ENCODE measurements around the gene LIFR.

The LIFR gene

DNA sequence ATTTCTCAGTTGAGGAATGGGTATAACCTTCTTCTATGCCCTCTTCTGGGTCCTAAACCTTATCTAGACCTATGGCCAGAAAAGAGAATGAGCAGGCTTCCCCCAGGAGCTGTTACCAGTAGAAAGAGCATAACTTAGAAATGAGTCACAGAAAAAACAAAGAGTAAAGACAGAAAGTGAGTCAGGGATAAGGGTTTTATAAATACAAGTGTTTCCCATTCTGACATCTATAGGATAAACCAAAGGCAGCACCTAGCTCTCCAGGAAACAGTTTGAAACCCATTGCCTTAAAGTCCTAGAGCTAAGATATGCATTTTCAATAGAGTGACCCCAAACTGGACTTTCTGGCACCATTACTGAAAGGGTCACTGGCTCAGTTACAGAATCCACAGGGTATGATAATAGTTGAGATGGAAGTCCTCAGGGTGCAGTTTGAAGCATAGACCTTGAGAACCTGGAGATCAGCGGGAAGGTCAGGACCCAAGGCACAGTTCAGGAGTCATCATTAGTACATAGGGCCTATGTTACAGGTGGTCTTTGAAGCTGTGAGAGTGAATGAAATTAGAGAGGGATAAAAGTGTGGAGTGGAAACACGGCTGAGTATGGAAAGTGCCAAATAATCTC is 42.7 kb upstream of the LIFR start:
- H3K23ac ChIP-seq (ENCODE audit: low read length), result no peak overlapping the region
- peaks cover 29 to 33% of the 10 kb centered on the region in 2 experiments for H3K4me1 ChIP-seq (ENCODE audit: control insufficient read depth in 1 of 2, insufficient read depth in 2 of 2, low read length in 2 of 2)
- H3K36me3 ChIP-seq (ENCODE audit: control insufficient read depth in 1 of 2, insufficient read depth in 2 of 2, low read length in 2 of 2), result no peaks in the 10 kb centered on the region
- peak overlapping the region; percentile 80 for H3K14ac ChIP-seq (ENCODE audit: low read length)
- peak overlapping the region; percentile 95 for H2BK5ac ChIP-seq (ENCODE audit: low read depth, low read length, poor library complexity)
- H3K4me3 ChIP-seq (ENCODE audit: low read depth, low read length), result no peak overlapping the region
- H4K91ac ChIP-seq (ENCODE audit: low read depth, low read length), result peak overlapping the region; percentile 96
- peaks cover 22% of the 10 kb centered on the region for H3K79me1 ChIP-seq (ENCODE audit: low read length)
- peak overlapping the region; percentile 92 for H3K27ac ChIP-seq (ENCODE audit: low read depth, low read length)
- no peaks in the 10 kb centered on the region for H3K9me3 ChIP-seq (ENCODE audit: insufficient read depth, low read depth, low read length)
- H2BK120ac ChIP-seq (ENCODE audit: insufficient read depth, low read length, poor library complexity), result peak overlapping the region; percentile 94
- H3K79me2 ChIP-seq (ENCODE audit: control insufficient read depth, insufficient read depth, low read length, poor library complexity), result peaks cover 4% of the 10 kb centered on the region
- no peaks in the 10 kb centered on the region for H3K27me3 ChIP-seq (ENCODE audit: insufficient read depth, low read length)
- H4K12ac ChIP-seq (ENCODE audit: low read depth, low read length), result no peak overlapping the region
- H3K4ac ChIP-seq (ENCODE audit: low read depth, low read length), result no peak overlapping the region
- no peak overlapping the region for H3K4me2 ChIP-seq (ENCODE audit: low read length)
- H2BK12ac ChIP-seq (ENCODE audit: low read length), result peak overlapping the region; percentile 83
- peak overlapping the region; percentile 81 for H3K18ac ChIP-seq (ENCODE audit: low read length)
- no peak overlapping the region for H2AFZ ChIP-seq (ENCODE audit: insufficient read depth, low read length, poor library complexity)
- peak; percentile 44 to 89 for DNase-seq
- no peak overlapping the region for H3K9ac ChIP-seq (ENCODE audit: low read length)
- H2AK5ac ChIP-seq (ENCODE audit: low read length), result peak overlapping the region; percentile 73
- no CpG with 5 or more reads among the region's 2 CpGs for WGBS (ENCODE audit: extremely low coverage, insufficient coverage, insufficient read length)
- H4K8ac ChIP-seq (ENCODE audit: low read depth, low read length), result peak overlapping the region; percentile 64

DNA sequence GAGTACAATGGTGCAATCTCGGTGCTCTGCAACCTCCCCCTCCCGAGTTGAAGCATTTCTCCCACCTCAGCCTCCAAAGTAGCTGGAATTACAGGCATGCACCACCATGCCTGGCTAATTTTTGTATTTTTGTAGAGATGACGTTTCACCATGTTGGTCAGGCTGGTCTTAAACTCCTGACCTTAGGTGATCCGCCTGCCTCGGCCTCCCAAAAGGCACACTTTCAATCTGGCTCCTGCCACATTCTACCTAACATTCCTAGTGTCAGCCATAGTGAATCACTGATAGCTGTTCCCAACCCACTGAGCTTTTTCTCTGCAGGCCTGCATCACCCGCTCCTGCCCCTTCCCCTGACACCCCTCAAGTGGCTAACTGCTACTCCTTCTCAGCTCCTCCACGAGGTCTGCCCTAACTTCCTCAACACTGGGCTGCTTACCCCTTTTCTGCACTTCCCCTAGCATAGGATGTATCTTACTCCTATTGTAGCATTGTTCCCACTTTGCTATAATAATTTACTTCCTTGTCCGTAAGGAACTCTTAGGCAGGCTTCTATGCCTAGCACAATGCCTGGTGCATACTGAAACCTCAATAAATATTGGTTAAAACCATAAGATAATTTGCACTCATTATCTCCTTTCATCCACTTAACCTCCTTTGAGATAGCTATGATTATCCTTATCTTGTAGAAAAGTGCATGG is 42.0 kb upstream of the LIFR start:
- Histone ChIP-seq H4K91ac (ENCODE audit: low read depth, low read length) (peak overlapping the region; percentile 77), H3K27ac (ENCODE audit: low read depth, low read length) (peak overlapping the region; percentile 87), H4K8ac (ENCODE audit: low read depth, low read length) (peak overlapping the region; percentile 54), H3K9me3 (ENCODE audit: insufficient read depth, low read depth, low read length) (no peaks in the 10 kb centered on the region), H3K14ac (ENCODE audit: low read length) (peak overlapping the region; percentile 83), H2BK120ac (ENCODE audit: insufficient read depth, low read length, poor library complexity) (peak overlapping the region; percentile 84), H3K4me1 (ENCODE audit: control insufficient read depth in 1 of 2, insufficient read depth in 2 of 2, low read length in 2 of 2) (peaks cover 26 to 32% of the 10 kb centered on the region in 2 experiments), H3K4ac (ENCODE audit: low read depth, low read length) (no peak overlapping the region), H3K27me3 (ENCODE audit: insufficient read depth, low read length) (no peaks in the 10 kb centered on the region), H2AFZ (ENCODE audit: insufficient read depth, low read length, poor library complexity) (no peak overlapping the region), H2BK5ac (ENCODE audit: low read depth, low read length, poor library complexity) (peak overlapping the region; percentile 71), H4K12ac (ENCODE audit: low read depth, low read length) (no peak overlapping the region), H3K79me1 (ENCODE audit: low read length) (peaks cover 21% of the 10 kb centered on the region), H3K4me2 (ENCODE audit: low read length) (no peak overlapping the region), H3K18ac (ENCODE audit: low read length) (peak overlapping the region; percentile 85), H3K4me3 (ENCODE audit: low read depth, low read length) (no peak overlapping the region), H3K23ac (ENCODE audit: low read length) (no peak overlapping the region), H2AK5ac (ENCODE audit: low read length) (peak overlapping the region; percentile 73), H3K79me2 (ENCODE audit: control insufficient read depth, insufficient read depth, low read length, poor library complexity) (peaks cover 4% of the 10 kb centered on the region), H3K36me3 (ENCODE audit: control insufficient read depth in 1 of 2, insufficient read depth in 2 of 2, low read length in 2 of 2) (no peaks in the 10 kb centered on the region), H2BK12ac (ENCODE audit: low read length) (peak overlapping the region; percentile 92), H3K9ac (ENCODE audit: low read length) (no peak overlapping the region)
- WGBS (ENCODE audit: extremely low coverage, insufficient coverage, insufficient read length), result no CpG with 5 or more reads among the region's 8 CpGs
- peak; percentile 75 to 91 for DNase-seq

DNA sequence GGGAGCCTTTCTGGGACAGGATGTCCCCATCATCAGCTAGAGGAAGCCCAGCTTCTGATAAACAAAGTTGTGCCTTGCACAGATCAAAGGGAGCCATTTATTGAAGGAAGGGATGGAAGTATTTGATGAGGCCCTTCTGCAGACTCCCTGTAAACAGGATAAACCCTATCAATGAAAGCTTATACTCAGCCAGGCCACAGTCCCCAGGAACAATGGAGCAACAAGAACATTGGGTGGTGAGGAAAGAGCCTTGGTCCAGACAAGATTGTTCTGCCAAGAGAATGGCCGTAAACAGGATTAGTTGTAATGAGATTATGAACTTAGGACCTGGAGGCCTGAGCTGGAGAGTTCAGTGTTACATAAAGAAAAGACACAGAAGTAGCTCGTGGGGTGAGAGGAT is 40.5 kb upstream of the LIFR start:
- H4K12ac ChIP-seq (ENCODE audit: low read depth, low read length), result no peak overlapping the region
- H4K91ac ChIP-seq (ENCODE audit: low read depth, low read length), result peak overlapping the region; percentile 11

DNA sequence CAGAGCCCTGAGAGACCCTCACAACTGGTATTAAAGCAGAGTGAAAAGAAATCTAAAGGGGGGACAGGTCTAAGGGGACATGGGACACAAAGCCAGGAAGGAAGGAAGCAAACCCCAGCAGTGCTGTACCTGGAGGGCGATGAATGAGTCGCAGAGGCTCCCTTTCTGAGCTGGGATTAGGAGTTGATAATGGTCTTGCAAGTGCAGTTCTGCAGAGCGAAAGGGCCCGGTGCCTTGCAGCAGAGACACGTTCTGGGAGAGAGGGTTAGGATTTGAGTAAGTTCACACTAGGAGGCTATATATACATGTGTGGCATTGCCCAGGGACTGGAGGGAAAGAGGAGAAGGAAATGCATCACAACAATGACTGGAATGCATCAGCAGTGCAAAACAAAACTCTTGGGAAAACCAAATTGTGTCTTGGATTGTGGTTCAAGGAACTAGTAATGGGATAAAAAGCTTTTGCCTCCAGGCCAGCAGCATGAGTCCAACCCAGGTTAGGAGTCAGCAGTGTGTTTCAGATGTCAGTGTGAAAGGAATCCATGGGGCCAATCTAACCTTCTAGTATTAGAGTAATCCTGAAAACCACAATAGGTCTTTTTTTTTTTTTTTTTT is 38.8 kb upstream of the LIFR start:
- no peaks in the 10 kb centered on the region for H3K27me3 ChIP-seq (ENCODE audit: insufficient read depth, low read length)
- H3K36me3 ChIP-seq (ENCODE audit: control insufficient read depth in 1 of 2, insufficient read depth in 2 of 2, low read length in 2 of 2), result no peaks in the 10 kb centered on the region
- peak overlapping the region; percentile 28 for H3K4me2 ChIP-seq (ENCODE audit: low read length)
- H4K91ac ChIP-seq (ENCODE audit: low read depth, low read length), result peak overlapping the region; percentile 16
- peak overlapping the region; percentile 8 for H3K18ac ChIP-seq (ENCODE audit: low read length)
- H3K27ac ChIP-seq (ENCODE audit: low read depth, low read length), result peak overlapping the region; percentile 49
- peaks cover 18% of the 10 kb centered on the region for H3K79me1 ChIP-seq (ENCODE audit: low read length)
- no peak overlapping the region for H3K4ac ChIP-seq (ENCODE audit: low read depth, low read length)
- H3K79me2 ChIP-seq (ENCODE audit: control insufficient read depth, insufficient read depth, low read length, poor library complexity), result peaks cover 4% of the 10 kb centered on the region
- no peak overlapping the region for H4K8ac ChIP-seq (ENCODE audit: low read depth, low read length)
- DNase-seq, result peak; percentile 75 to 81
- no peak overlapping the region for H3K14ac ChIP-seq (ENCODE audit: low read length)
- no peaks in the 10 kb centered on the region for H3K9me3 ChIP-seq (ENCODE audit: insufficient read depth, low read depth, low read length)
- H2AFZ ChIP-seq (ENCODE audit: insufficient read depth, low read length, poor library complexity), result no peak overlapping the region
- H4K12ac ChIP-seq (ENCODE audit: low read depth, low read length), result no peak overlapping the region
- peak overlapping the region; percentile 25 for H2BK12ac ChIP-seq (ENCODE audit: low read length)
- H2BK120ac ChIP-seq (ENCODE audit: insufficient read depth, low read length, poor library complexity), result peak overlapping the region; percentile 10
- peak overlapping the region; percentile 29 for H2BK5ac ChIP-seq (ENCODE audit: low read depth, low read length, poor library complexity)
- no peak overlapping the region for H3K4me3 ChIP-seq (ENCODE audit: low read depth, low read length)
- H3K9ac ChIP-seq (ENCODE audit: low read length), result no peak overlapping the region
- WGBS (ENCODE audit: extremely low coverage, insufficient coverage, insufficient read length), result no CpG with 5 or more reads among the region's 5 CpGs
- H2AK5ac ChIP-seq (ENCODE audit: low read length), result no peak overlapping the region
- H3K4me1 ChIP-seq (ENCODE audit: control insufficient read depth in 1 of 2, insufficient read depth in 2 of 2, low read length in 2 of 2), result peaks cover 23 to 26% of the 10 kb centered on the region in 2 experiments
- no peak overlapping the region for H3K23ac ChIP-seq (ENCODE audit: low read length)

More for the DNA sequence above, 40.5 kb upstream of the LIFR start:
- Histone ChIP-seq H4K8ac (ENCODE audit: low read depth, low read length) (no peak overlapping the region), H3K27ac (ENCODE audit: low read depth, low read length) (no peak overlapping the region), H3K79me2 (ENCODE audit: control insufficient read depth, insufficient read depth, low read length, poor library complexity) (peaks cover 4% of the 10 kb centered on the region), H3K79me1 (ENCODE audit: low read length) (peaks cover 21% of the 10 kb centered on the region), H3K9ac (ENCODE audit: low read length) (no peak overlapping the region), H3K27me3 (ENCODE audit: insufficient read depth, low read length) (no peaks in the 10 kb centered on the region), H3K4ac (ENCODE audit: low read depth, low read length) (no peak overlapping the region), H3K9me3 (ENCODE audit: insufficient read depth, low read depth, low read length) (no peaks in the 10 kb centered on the region), H2AK5ac (ENCODE audit: low read length) (no peak overlapping the region), H2BK5ac (ENCODE audit: low read depth, low read length, poor library complexity) (no peak overlapping the region), H2BK120ac (ENCODE audit: insufficient read depth, low read length, poor library complexity) (peak overlapping the region; percentile 10), H3K36me3 (ENCODE audit: control insufficient read depth in 1 of 2, insufficient read depth in 2 of 2, low read length in 2 of 2) (no peaks in the 10 kb centered on the region), H3K18ac (ENCODE audit: low read length) (no peak overlapping the region), H3K4me2 (ENCODE audit: low read length) (no peak overlapping the region), H3K4me1 (ENCODE audit: control insufficient read depth in 1 of 2, insufficient read depth in 2 of 2, low read length in 2 of 2) (peaks cover 26 to 27% of the 10 kb centered on the region in 2 experiments), H2BK12ac (ENCODE audit: low read length) (peak overlapping the region; percentile 23), H3K4me3 (ENCODE audit: low read depth, low read length) (no peak overlapping the region), H2AFZ (ENCODE audit: insufficient read depth, low read length, poor library complexity) (no peak overlapping the region), H3K14ac (ENCODE audit: low read length) (no peak overlapping the region), H3K23ac (ENCODE audit: low read length) (no peak overlapping the region)
- no CpG with 5 or more reads among the region's 2 CpGs for WGBS (ENCODE audit: extremely low coverage, insufficient coverage, insufficient read length)
- DNase-seq, result no peak
